ENCODE results near the gene LOXL3.
A peak's percentile ranks its signal among the peaks of the same experiment; 100 is the strongest.
"Not testable (repeated sequence)": the region's sequence is repeated elsewhere in the genome, so short reads cannot be mapped to it uniquely, and the experiment has no call there.

Gene LOXL3

DNA sequence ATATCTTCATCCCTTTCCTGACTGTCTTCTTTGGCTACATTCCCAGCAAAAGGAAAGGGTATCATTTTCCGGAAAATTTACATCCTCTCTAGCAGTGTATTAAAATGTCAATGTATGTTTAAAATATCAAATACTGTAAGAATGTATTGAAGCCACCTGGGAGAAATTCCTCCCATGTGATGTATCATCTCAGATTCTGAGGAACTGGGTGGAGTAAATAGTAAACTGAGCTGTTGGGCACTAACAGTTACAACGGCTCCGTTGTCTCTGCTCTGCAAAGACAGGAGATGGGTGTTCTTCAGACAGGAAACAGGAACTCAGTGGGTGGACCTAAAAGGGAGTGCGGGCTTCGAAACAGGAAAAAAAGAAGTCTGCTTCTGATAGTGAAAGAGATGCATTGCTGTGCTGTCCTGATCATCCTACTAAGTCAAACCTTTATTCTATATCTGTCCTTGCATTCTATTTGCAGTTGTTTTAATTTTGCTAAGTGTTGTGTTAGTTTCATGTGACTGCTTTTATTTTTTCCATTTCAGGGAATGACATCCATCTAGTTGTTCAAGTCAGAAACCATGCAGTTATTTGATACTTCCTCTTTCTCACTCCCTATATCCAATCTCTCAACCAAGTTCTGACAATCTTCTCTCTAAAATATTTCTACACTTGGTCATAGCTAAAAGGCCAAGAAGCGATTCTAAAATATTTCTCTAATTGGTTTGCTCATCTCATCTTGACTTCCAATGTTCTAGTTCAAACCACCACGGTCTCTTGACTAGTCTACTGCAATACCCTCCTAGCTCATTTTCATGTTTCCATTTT is 20.2 kb upstream of the LOXL3 start:
- no peak for DNase-seq

DNA sequence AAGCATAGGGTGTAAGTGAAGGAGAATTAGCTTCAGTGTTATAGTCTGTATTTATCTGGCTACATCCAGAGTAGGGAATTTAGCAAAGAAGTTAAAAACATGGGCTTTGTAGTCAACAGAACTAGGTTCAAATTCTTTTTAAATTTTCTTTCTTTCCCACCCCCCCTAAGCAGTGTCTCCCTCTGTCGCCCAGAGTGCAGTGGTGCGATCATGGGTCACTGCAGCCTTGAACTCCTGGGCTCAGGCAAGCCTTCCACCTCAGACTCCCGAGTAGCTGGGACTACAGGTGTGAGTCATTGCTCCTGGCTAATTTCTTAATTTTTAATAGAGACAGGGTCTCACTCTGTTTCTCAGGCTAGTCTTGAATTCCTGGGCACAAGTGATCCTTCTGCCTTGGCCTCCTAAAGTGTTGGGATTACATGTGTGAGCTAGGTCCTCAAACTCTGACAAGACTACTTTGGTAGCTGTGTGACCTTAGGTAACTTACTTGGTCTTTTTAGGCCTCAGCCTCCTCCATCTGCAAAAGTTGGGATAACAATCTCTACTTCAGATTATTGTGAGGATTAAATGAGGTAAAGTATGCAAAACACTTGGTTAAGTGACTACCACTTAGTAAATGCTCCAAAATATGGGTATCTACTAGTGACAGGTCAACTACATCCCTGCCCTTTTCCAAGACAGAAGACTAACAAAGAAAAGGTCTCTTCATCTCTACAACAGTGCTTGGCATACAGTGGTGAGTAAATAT is 18.6 kb upstream of the LOXL3 start:
- no peak for DNase-seq

DNA sequence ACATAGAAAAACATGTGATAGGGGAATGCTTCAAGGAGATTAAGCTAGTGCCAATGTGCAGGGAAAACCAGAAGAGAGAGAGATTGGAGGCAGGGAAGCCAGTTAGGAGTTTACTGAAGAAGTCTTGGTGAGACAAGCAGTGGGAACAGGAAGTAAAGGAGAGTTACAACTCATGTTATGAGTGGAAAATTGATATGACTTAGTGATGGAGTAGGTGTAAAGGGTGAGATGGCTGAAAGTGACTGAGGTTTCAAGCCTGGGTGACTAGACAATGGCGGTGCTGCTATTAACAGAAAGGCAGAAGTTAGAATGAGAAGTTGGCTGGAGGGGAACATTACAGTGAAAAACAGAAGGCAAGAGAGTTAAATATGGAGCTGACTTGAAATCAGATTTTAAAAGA is 17.3 kb upstream of the LOXL3 start:
- no peak for DNase-seq

DNA sequence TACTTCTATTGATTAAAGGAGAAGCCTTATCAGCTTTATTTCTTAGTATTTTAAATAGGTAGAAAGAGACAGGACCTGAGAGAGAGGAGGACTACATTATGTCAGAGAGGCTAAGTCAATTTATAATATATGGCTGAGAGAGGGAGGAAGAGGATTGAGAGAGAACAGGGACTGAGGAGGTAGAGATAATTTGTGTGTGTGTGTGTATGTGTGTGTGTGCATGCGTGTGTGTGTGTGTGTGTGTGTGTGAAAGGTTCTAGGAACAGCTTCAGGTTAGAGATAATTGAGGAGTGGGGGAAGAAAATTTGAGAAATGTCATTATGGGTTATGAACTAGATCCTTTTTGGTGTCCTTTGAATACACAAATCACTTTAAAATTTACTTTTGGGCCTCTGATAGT is 15.9 kb upstream of the LOXL3 start:
- no peak for DNase-seq

DNA sequence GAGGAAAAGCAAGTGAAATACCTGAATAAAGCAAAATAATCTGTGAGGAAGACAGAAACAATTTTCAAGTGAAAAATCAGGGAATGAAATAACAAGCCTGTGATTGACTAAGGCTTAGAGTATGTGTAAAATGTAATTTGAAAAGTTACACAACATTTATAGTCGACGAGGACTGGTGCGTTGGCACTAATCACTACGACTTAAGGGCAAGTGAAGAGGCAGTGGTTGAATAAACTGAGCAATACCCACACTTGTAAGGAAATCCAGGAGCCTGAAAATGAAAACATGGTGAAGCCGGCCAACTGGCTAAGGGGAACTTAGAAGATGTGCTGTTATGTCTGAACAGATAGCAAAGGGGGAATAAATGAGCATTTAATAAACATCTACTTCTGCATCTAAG is 14.1 kb upstream of the LOXL3 start:
- DNase-seq, result no peak

DNA sequence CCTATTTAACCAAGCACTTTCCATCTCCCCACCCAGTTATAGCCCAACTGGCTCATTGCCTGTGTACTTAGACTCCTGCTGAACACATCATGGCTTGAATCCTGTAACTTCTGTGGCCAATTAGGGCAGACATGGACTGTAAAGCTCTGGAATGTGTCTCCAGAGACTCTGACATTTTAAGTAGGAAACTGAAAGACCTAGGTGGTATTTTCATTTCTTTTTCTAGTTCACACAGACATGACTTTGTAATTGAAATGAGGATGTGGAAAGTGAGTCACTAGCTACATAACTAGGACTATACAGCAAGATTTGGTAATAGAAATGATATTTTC is 13.0 kb upstream of the LOXL3 start:
- DNase-seq, result peak; percentile 25

DNA sequence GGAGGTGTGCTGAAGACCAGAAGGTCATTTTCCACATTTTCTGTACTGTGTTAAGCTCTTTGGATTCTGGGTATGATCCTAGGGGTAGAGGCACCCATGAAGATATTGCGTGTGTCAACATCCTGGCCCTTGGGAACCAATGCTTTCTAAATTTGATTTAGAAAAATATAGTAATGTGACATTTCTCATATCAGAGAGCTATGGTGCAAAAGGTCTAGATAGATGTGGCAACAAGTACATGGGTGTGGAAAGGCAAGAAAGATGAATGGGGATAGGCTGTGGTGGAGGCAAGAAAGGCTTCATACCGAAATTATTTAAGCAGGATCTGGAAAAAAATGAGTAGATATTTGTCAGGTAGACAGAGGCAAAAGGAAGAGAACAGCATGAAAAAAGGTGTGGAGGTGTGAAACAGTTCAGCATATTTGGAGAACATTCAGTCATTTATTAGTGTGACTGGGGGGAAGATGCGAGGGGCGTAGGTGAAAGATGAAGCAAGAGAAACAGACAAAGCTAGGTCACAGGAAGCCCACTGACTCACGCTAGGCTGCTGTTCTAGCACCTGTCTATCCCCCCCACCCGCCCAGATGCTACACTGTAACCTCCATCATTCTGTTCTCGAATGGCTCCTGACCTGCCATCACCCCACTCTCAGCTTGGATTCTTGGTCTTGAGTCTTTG is 12.5 kb upstream of the LOXL3 start:
- no peak for DNase-seq

DNA sequence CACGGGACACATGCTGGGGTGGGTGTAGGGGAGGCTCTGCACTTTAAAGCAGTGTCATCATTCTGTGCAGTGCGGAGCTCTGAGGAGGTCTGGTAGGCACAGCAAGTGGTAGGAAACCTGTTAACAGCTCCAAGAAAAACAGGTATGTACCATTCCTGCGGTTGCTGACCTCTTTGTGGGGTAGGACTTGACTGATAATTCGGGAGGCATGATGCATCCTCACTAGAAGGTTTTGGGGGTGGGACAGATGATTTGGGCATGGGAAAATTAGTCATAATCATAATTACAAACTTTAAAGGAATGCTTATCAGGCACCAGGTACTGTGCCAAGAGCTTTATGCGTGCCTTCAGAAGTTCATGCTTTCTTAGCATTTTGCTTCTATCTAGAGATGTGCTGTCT is 10.5 kb upstream of the LOXL3 start:
- DNase-seq, result no peak

DNA sequence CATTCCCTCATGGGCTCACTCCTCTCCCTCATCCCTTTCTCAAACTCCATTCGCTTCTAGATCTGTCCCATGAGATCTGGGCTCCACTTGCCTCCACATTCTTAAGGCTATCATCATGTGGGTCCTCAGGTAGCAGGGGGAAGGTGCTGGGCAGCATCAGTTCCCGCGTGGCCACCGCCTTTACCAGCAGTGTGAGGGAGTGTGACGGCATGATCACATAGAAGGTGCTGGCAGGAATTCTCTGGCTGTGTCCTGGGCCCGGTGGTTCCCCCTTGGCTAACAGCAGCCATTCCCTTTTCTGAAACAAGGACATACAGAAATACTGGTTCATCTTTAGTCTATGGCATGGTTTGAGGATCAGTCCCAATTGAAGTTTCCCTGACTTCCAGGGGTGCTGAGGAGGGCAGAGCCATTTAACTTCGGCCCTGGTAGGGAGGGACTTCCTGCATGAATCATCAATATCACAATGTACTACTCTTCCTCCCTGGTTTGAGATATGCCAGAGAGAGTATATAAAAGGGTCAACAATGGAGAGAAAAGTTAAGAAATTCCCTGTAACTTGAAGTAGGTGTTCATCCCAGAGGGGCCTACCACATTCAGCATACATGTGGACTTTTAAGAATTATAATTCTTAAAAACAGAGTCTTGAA is 8.5 kb upstream of the LOXL3 start:
- DNase-seq, result no peak

DNA sequence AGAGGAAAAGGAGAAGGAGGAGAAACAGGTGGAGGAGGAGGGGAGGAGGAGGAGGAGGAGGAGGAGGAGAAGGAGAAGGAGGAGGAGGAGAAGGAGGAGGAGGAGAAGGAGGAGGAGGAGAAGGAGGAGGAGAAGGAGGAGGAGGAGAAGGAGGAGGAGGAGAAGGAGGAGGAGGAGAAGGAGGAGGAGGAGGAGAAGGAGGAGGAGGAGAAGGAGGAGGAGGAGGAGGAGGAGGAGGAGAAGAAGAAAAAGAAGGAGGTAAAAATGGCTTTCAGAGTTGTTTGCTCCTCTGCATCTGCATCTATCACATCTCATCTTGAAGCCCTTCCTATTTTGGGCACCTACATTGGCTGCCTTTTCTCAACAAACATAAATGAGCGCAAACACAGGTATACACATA is 7.3 kb upstream of the LOXL3 start:
- DNase-seq, result not testable (repeated sequence)

DNA sequence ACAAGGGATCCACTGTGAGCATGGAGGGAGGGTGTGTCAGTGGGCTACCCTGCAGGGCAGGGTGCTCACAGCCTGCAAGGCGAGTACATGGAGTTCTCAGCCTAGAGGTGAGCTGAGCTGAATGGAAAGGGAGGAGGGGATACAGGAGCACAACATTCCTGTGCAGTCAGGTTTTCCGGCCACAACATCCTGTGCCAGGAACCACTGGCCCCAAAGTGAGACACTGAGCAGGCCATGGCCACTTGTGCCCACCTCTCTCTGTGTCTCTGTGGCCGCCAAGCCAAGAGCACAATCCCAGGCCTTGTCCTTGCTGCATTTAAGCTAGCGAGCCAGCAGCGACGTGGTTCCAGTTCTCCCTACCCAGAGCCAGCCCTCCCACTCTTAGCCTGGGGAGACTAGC is 6.8 kb upstream of the LOXL3 start:
- DNase-seq, result no peak

DNA sequence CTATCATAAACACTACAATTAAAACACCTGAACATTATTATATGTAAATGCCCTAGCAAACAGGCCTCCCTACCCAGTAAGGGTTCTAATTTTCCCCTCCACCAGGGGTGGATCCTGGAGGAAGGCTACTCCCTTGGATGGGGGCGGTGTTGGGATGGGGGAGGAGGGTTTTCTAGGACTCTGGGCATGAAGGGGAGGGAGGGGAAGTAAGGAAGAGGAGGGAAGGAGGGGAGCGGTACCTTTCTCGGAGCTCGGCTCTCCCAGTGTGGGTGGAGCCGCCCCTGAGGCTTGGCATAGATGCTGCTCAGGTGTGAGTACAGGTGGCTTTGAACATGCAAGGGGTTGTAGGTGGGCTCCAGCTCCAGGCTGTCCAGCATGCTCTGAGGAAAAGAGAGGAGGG is 6.2 kb upstream of the LOXL3 start:
- DNase-seq, result no peak

DNA sequence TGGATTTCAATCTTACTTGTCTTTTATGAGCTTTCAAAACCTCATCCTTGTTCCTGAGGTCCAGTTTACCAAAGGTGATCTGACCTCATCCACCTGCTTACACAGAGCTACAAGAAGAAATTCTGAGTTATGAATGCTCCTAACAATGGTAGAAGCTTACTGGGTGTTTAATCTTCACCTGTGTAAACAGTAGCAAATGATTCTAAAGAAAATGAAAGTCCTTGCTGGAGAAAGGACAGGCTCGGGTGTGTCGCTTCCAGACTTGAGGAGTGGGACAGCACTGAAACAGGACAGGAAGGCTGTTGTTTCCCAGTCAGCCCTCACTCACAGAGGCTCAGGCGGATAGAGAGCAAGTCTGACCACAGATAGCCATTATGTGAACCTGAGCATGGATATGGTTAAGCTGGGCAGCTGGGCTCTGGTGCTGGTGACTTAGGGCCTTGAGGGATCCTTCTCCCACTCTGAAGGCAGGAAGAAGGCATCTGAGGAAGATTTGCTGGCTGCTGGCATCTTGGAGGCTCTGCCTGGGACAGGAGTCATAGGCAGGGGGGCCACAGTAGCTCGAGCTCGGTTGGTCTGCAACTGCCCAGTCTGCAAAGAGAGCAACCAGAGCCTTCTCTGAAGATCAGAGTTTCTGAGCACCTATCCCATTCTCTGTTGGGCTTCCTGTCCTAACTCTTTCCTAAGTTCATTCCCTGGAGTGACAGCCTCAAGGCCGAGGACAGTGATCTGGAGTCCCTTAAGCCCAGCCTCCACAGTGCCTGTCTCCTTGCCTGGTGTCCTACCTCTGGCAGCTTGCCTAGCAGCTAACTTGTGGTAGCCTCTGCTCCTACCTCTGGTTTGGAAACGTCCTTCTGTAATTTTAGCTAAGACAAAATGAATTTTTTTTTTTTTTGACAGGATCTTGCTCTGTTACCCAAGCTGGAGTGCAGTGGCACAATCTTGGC is 4.8 kb upstream of the LOXL3 start:
- DNase-seq, result no peak

DNA sequence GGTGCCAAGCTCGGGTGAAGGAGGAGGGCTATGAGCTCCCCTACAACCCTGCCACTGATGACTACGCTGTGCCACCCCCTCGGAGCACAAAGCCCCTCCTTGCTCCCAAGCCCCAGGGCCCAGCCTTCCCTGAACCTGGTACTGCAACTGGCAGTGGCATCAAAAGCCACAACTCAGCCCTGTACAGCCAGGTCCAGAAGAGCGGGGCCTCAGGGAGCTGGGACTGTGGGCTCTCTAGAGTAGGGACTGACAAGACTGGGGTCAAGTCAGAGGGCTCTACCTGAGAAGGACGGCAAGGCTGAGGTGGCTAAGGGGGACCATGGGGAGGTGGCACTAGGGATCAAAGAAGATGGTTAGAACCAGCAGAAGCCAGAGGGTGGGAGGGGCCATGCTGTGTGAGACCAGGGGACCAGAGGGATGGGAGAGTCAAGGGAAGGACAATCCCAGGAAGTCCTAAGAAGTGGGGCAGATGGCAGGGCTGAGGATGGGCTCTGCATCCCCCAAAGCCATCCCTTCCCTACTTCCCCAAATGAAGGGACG is 3.2 kb upstream of the LOXL3 start:
- no peak for DNase-seq

DNA sequence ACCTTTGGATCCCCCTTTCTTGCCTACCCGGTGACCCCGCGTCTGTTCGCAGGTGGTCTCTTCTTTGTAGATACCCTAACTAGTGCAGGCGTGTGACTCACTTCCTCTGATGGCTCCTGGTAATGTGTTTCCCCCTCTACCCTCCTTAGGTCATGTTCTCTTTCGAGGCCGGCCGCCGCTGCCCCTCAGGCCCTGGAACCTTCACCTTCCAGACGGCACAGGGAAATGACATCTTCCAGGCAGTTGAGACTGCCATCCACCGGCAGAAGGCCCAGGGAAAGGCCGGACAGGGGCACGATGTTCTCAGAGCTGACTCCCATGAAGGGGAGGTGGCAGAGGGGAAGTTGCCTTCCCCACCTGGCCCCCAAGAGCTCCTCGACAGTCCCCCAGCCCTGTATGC is 2.4 kb upstream of the LOXL3 start:
- no peak for DNase-seq

DNA sequence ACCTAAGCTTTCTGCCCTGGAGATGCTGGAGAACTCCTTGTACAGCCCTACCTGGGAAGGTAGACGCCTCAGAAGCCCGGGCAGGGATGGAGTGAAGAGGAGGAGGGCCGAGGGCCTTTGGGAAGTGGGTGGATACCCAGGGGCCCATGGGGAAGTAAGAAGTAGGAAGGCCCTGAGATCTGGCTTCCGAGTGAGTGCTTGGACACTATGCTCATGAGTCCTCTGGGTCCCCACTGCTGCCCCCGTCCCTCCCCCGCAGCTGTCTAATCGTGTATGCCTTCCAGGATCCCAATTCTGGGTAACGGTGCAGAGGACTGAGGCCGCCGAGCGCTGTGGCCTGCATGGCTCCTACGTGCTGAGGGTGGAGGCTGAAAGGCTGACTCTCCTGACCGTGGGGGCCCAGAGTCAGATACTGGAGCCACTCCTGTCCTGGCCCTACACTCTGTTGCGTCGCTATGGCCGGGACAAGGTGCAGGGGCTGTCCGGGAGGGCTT is 1.9 kb upstream of the LOXL3 start:
- DNase-seq, result no peak

DNA sequence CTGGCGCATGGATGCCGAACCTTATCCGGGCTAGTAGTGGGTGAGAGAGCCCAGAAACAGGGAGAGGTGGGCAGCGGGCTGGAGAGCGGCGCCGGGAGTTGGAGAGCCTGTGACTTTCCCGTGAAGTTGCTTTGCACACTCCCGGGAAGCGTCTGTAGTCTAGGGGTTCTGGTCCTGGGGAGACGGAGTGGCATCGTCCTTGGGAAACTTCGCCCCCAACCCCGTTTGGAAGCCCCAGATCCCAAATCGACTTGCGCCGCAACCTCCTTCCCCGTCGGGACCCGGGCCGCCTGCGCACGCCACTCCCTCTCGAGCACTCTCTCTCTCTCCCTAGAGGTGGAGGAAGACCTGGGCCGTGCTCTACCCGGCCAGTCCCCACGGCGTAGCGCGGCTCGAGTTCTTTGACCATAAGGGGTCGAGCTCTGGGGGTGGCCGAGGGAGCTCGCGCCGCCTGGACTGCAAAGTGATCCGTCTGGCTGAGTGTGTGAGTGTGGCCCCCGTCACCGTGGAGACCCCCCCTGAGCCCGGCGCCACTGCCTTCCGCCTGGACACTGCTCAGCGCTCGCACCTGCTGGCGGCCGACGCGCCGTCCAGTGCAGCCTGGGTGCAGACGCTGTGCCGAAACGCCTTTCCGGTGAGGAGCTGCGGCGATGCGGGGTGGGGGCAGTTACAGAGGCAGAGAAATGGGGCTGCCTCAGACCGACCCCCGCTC is 1.2 kb upstream of the LOXL3 start:
- DNase-seq, result no peak

DNA sequence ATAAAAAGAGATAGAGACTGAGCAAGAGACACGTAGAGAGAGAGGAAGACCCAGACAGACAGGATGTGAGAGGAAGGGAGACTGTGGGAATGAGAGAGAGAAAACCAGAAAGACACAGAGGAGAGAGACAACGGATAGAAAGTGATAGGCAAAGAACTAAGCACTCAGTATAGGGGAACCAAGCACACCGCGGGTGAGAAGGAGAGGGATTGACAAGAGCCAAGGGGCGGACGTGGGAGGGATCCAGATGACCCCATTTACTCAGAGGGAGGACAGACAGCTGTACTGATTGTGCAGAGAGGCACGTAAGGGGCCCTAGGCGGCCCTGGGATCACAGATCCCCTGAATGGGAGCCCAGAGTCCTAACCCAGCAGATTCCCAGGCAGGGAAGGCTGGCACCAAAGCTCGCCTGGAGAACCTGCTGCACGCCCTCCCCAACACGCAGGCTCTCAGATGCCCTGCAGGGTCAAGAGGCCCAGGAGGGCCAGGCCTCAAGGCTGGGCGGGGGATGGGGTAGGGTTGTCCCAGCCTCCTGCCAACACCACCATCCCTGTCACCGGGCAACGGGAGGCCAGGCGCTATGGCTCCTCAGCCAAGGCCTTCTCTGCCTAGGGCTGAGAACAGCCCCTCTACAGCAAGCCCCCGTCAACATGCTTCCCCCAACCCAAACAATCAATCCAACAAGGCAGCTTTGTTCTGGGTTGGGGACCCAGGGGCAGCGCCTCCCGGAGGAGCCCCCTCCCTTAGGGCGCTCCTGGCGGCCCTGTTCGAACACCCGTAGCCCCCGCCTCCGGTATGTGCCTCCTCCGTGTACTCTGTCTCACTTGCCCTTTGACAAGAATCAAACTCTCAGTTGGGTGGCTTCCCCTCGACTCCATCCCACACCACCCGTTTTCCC is 579 bp downstream of the LOXL3 start:
- peak; percentile 15 for DNase-seq

DNA sequence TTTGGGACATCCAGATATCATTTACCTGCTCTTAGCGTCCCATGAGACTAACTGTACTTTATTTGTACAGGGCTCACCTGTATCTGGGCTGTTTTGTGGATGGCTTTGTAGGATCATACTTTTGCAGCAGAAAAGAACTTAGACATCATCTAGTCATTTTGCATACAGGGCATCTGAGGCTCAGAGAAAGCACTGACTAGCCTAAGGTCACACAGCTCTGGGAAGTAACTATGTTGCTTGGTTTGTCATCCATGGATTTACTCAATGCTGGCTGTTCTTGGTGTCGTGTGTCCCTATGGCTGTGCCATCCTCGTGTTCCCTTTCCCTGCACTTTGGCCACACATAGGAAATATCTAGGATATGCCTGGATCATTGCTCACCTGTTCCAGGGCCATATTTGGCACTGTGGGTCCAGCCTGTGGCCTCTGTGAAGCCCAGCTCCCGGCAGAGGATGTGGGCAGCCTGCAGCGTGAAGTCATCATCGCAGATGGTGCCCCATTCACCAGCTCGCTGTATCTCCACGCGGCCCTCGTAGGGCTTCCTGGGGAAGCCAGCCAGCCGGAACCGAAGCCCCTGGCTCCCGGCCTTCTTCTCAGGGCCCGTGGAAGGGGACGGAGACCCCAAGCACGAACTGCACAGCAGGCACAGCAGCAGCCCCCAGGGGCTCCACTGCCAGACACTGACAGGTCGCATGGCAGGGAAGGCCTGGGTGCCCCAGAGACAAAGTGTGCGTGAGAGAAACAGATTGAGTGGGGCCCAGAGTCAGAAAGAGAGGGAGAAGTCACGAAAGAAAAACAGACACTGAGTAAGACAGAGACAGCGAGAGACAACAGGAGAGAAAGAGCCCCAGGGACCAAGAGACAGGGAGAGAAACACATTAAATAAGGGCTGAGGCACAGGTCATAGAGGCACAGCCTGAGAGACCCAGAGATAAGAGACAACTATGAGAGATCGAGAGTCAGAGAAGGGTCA is 1.5 kb downstream of the LOXL3 start:
- no peak for DNase-seq
